NCI-H2227 treated with DMSO at 0.1 percent for 48 hours (cell line): ENCODE data around the gene GSPT1.
"Not testable (repeated sequence)": the region's sequence is repeated elsewhere in the genome, so short reads cannot be mapped to it uniquely, and the experiment has no call there.

Experiments used
- DNase-seq: peaks from one replicate; lab custom pipeline; 2025; lab: John Stamatoyannopoulos, UW

GSPT1 gene

GRCh38 chr16:11915644-11916523, at the start of gene GSPT1:
Gene GSPT1, minus strand, starts transcription at chr16:11915956. Its CDS starts 236 bp downstream, at chr16:11915720.
- peak; percentile 97 for DNase-seq

GRCh38 chr16:11964761-11965551, 49.2 kb upstream of the GSPT1 start, which contains the start of gene TNFRSF17:
Gene TNFRSF17, plus strand, starts transcription at chr16:11965210. Its CDS starts 115 bp downstream, at chr16:11965325.
- no peak for DNase-seq

GRCh38 chr16:11963706-11964105, 48.0 kb upstream of the GSPT1 start:
- no peak for DNase-seq

- DNase-seq = not testable (repeated sequence)
Measured at GRCh38 chr16:11962978-11963377, 47.2 kb upstream of the GSPT1 start.

- DNase-seq = not testable (repeated sequence)
Measured at GRCh38 chr16:11962457-11962856, 46.7 kb upstream of the GSPT1 start.

- DNase-seq = no peak
Measured at GRCh38 chr16:11957591-11958395, 42.0 kb upstream of the GSPT1 start.

GRCh38 chr16:11956558-11956957, 40.8 kb upstream of the GSPT1 start:
- no peak for DNase-seq

GRCh38 chr16:11955713-11956123, 40.0 kb upstream of the GSPT1 start:
- DNase-seq = no peak

- not testable (repeated sequence) for DNase-seq
Measured at GRCh38 chr16:11953576-11953975, 37.8 kb upstream of the GSPT1 start.

- DNase-seq = no peak
Measured at GRCh38 chr16:11950388-11950787, 34.6 kb upstream of the GSPT1 start.

GRCh38 chr16:11949527-11949926, 33.8 kb upstream of the GSPT1 start:
- peak; percentile 14 for DNase-seq

GRCh38 chr16:11948819-11949218, 33.1 kb upstream of the GSPT1 start:
- no peak for DNase-seq

- DNase-seq = no peak
Measured at GRCh38 chr16:11946433-11946832, 30.7 kb upstream of the GSPT1 start.

GRCh38 chr16:11941945-11942344, 26.2 kb upstream of the GSPT1 start, which contains the start of gene NPIPB2:
Gene NPIPB2, minus strand, starts transcription at chr16:11942045. Its CDS starts 0 bp downstream, at chr16:11942045.
- not testable (repeated sequence) for DNase-seq

- DNase-seq = not testable (repeated sequence)
Measured at GRCh38 chr16:11927350-11927749, 11.6 kb upstream of the GSPT1 start.

- not testable (repeated sequence) for DNase-seq
Measured at GRCh38 chr16:11924046-11924445, 8.3 kb upstream of the GSPT1 start.

- DNase-seq = peak; percentile 13
Measured at GRCh38 chr16:11916524-11917285, 949 bp upstream of the GSPT1 start.

- DNase-seq = no peak
Measured at GRCh38 chr16:11915114-11915643, 577 bp downstream of the GSPT1 start.

- DNase-seq = no peak
Measured at GRCh38 chr16:11914210-11915113, 1.3 kb downstream of the GSPT1 start.
